NCI-H345 (cell line): Measurements from ENCODE around the gene STYK1.
"Not testable (repeated sequence)": the region's sequence is repeated elsewhere in the genome, so short reads cannot be mapped to it uniquely, and the experiment has no call there.

Experiments
- DNase-seq: peaks from one replicate; lab custom pipeline; 2025; lab: John Stamatoyannopoulos, UW

Gene STYK1

GRCh38 chr12:10688042-10688441 is 14.2 kb upstream of the STYK1 start:
- no peak for DNase-seq

- DNase-seq: no peak
Observed at GRCh38 chr12:10672231-10672868, 1.5 kb downstream of the STYK1 start.

GRCh38 chr12:10669533-10669932 is 4.3 kb downstream of the STYK1 start:
- no peak for DNase-seq

- DNase-seq: no peak
Observed at GRCh38 chr12:10668526-10668925, 5.3 kb downstream of the STYK1 start.

GRCh38 chr12:10667581-10667980 is 6.3 kb downstream of the STYK1 start:
- DNase-seq: no peak

GRCh38 chr12:10664499-10664898 is 9.4 kb downstream of the STYK1 start:
- DNase-seq: no peak

- DNase-seq: no peak
Observed at GRCh38 chr12:10663869-10664268, 10.0 kb downstream of the STYK1 start.

GRCh38 chr12:10661338-10661737 is 12.5 kb downstream of the STYK1 start:
- no peak for DNase-seq

GRCh38 chr12:10654003-10654402 is 19.8 kb downstream of the STYK1 start:
- DNase-seq: no peak

GRCh38 chr12:10652192-10652591 is 21.7 kb downstream of the STYK1 start:
- no peak for DNase-seq

- not testable (repeated sequence) for DNase-seq
Observed at GRCh38 chr12:10646576-10646975, 27.3 kb downstream of the STYK1 start.

GRCh38 chr12:10645910-10646309 is 27.9 kb downstream of the STYK1 start:
- DNase-seq: no peak

- no peak for DNase-seq
Observed at GRCh38 chr12:10641735-10642500, 31.9 kb downstream of the STYK1 start.

- DNase-seq: no peak
Observed at GRCh38 chr12:10638728-10639127, 35.1 kb downstream of the STYK1 start.

GRCh38 chr12:10636611-10637010 is 37.2 kb downstream of the STYK1 start:
- DNase-seq: no peak

GRCh38 chr12:10636124-10636523 is 37.7 kb downstream of the STYK1 start:
- DNase-seq: no peak

- DNase-seq: no peak
Observed at GRCh38 chr12:10635306-10635705, 38.5 kb downstream of the STYK1 start.

GRCh38 chr12:10634427-10634826 is 39.4 kb downstream of the STYK1 start:
- no peak for DNase-seq

GRCh38 chr12:10633541-10633940 is 40.3 kb downstream of the STYK1 start:
- DNase-seq: no peak

- no peak for DNase-seq
Observed at GRCh38 chr12:10632226-10632625, 41.6 kb downstream of the STYK1 start.

- no peak for DNase-seq
Observed at GRCh38 chr12:10624605-10625004, 49.2 kb downstream of the STYK1 start.

- DNase-seq: no peak
Observed at GRCh38 chr12:10623131-10623530, 50.7 kb downstream of the STYK1 start.

GRCh38 chr12:10621278-10621677 is 52.6 kb downstream of the STYK1 start:
- no peak for DNase-seq
